Fibroblast of pulmonary artery (primary cell): ENCODE data around the gene FAM78B.

Experiments
- DNase-seq: peaks from one replicate; pipeline ENCODE4 v3.0.0-alpha.2; 2010; ENCODE audit warnings: low read depth
- H3K4me3 ChIP-seq: replicated peaks from 2 replicates; pipeline ENCODE4 v1.5.1; 2011; ENCODE audit warnings: low read depth, mild to moderate bottlenecking, control low read depth, low read length, moderate library complexity
- CTCF ChIP-seq: IDR thresholded peaks from 2 replicates; pipeline ENCODE4 v1.5.1; 2011; ENCODE audit warnings: mild to moderate bottlenecking, control low read depth, low read length, inconsistent platforms; ENCODE audit errors: missing control alignments

Gene FAM78B

GRCh38 chr1:166136699-166137401 is 30.0 kb downstream of the FAM78B start:
- no peak for DNase-seq
- TF ChIP-seq CTCF, result no peak
- no peak overlapping the region for H3K4me3 ChIP-seq

DNA sequence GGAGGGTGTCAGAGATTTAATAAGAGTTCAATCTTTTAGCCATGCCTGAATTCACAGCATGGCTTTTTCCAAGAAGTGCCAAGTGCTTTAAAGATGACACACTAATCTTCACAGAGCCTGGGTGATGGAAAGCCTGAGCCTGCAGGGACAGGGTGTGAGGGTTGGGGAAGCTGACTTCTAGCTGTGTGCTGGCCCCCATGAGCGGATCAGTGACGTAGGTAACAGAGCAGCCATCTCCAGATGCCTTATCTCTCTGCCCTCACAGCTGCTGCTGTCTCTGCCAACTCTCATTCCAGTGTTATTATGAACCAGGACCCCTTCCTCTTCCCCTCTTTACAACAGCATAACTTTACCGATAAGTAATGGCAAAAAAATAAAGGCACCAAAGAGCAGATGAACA is 30.6 kb downstream of the FAM78B start:
- H3K4me3 ChIP-seq, result no peak overlapping the region
- no peak for DNase-seq
- TF ChIP-seq CTCF, result no peak

- TF ChIP-seq CTCF, result no peak
- no peak for DNase-seq
- H3K4me3 ChIP-seq, result no peak overlapping the region
Observed at GRCh38 chr1:166133857-166134256, 32.9 kb downstream of the FAM78B start.

- no peak overlapping the region for H3K4me3 ChIP-seq
- DNase-seq, result peak; percentile 1
- peak; percentile 23 for TF ChIP-seq CTCF
Observed at GRCh38 chr1:166133276-166133841, 33.4 kb downstream of the FAM78B start.

DNA sequence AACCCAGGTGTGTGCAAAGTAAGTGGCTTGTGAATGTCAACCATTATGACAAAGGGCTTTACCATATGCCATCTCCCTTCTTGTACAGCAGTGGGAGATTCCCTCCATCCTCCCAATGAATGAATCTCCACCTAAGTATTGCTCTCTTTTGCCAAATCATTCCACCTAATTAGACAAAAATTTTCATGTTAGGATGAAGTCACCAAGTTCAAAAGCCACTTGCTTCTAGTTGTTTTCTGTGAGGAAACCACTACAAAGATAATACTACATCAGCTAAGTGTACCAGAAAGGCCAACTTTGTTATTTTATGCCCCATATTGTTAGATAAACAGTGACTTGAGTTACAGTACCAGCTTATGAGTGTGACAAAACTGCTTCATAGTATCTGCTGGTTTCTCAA is 34.3 kb downstream of the FAM78B start:
- H3K4me3 ChIP-seq, result no peak overlapping the region
- no peak for TF ChIP-seq CTCF
- no peak for DNase-seq

GRCh38 chr1:166129006-166129405 is 37.8 kb downstream of the FAM78B start:
- TF ChIP-seq CTCF, result no peak
- no peak overlapping the region for H3K4me3 ChIP-seq
- no peak for DNase-seq

DNA sequence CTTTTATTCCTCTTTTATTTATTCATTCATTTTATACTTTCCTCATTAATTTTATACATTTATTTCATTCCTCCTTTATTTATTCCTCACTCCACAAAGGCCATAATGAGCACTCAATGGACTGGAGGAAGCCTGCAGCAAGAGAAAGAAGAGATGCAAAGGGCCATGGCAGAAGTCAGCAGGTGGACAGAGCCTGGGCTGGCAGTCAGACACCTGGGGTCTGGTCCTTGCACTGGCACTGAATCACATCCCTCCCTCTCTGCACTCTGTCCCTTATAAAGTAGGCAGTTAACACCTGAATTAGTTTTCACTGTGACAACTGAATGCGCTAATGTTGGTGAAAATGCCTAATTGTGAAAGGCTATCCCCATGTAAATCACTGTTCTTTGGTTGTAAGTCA is 38.6 kb downstream of the FAM78B start:
- no peak for TF ChIP-seq CTCF
- no peak for DNase-seq
- no peak overlapping the region for H3K4me3 ChIP-seq
